ENCODE results near the gene ARHGAP10. TPM values are rescaled to one million over a fixed set of nuclear protein-coding genes. Genes with fewer than 3 reads are reported as not detected.

ARHGAP10 gene
- total RNA-seq, 1 experiment from 2014 or later = 36.9 TPM

DNA sequence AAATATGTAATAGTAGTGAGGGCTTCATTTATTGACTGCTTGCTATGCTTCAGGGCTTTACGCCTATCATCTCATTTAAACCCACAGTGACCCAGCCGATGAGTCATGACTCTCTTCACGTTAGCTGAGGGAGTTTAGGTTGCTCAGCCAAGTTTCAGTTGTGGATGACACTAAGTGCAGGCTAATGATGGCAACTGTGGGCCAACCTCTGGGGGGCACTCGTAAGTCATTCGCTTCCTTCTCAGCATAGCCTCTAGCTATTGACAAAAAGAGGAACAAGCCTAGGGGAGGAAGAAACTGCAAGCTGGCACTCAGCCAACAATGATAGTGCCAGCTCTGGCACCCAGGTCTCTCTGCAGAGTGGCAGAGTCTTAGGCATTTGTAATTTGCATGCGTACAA lies 325.0 kb downstream of the ARHGAP10 start:
- H3K9me3 ChIP-seq (replicated peaks) = no peaks in the 10 kb centered on the region
- no peaks in the 10 kb centered on the region for H3K4me1 ChIP-seq (replicated peaks)
- no peaks in the 10 kb centered on the region for H3K27me3 ChIP-seq (replicated peaks)
- no peak overlapping the region for H3K4me3 ChIP-seq
- no peak overlapping the region for H3K27ac ChIP-seq
- DNase-seq (ENCODE audit: low read depth in 1 of 2, low spot score in 2 of 2) = peak in 1 of 2 experiments; percentile 22
- H3K36me3 ChIP-seq = no peaks in the 10 kb centered on the region

DNA sequence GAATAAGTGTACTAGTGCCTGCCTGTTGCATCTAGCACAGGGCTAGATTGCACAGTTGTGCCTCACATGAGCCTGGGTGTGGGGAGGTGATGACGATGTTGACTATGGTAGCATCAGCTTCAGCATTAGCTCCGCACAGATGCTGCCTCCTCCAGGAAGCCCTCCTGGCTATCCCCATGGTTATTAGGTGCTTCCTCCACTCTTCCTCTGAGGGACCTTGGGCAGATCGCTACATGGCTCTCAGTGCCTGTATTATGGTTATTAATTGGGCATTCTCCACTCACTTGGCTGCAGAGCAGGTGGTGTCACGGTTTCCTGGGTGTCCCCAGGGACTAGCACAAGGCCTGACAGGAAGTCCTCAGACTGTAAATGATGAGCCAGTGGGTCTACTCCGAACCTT lies 325.6 kb downstream of the ARHGAP10 start:
- DNase-seq (ENCODE audit: low read depth in 1 of 2, low spot score in 2 of 2) = no peak
- Histone ChIP-seq H3K4me1 (replicated peaks) (no peaks in the 10 kb centered on the region), H3K9me3 (replicated peaks) (no peaks in the 10 kb centered on the region), H3K4me3 (no peak overlapping the region), H3K36me3 (no peaks in the 10 kb centered on the region), H3K27me3 (replicated peaks) (no peaks in the 10 kb centered on the region), H3K27ac (no peak overlapping the region)

DNA sequence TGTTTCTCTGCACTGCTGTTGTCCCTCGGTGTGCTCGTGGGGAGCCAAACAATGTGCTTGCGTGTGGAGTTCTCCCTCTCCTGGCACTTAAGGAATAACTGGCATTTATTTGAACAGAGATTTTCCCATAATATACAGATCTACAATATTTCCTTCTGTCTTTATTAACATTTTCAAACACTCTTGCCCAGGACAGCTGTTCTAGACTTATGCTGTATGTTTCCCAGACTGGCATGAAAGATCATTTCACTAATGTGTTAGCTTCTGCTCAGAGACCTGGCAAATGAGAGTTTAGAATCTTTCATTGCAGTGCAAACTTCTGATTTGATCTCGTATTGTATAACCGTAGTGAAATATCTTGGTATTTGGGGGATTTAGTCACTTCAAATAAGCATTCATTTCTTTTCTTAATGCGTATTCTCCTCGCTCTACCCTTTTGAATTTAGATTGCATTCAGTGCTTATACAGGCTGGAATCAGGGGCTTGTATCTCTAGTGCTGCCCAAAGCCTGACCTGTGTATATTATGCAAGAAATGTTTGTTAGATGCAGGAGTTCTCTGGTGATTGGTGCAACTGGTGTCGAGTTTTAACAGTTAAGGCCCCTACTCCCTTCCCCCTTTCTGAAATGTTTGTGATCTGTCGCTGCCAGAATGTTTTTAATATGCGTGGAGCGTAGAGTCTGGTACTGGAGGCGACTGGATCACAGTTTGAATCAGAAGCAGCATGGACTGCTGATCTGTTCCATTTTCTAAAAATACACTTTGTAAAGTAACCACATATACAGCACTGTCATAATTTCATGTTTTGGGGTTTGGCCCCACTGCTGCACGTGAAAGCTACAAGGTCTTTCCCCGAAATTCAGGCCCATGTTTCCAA lies 326.3 kb downstream of the ARHGAP10 start:
- no peaks in the 10 kb centered on the region for H3K9me3 ChIP-seq (replicated peaks)
- no peak overlapping the region for H3K4me3 ChIP-seq
- no peaks in the 10 kb centered on the region for H3K4me1 ChIP-seq (replicated peaks)
- no peaks in the 10 kb centered on the region for H3K27me3 ChIP-seq (replicated peaks)
- no peak for DNase-seq (ENCODE audit: low read depth in 1 of 2, low spot score in 2 of 2)
- H3K36me3 ChIP-seq = peaks cover 4% of the 10 kb centered on the region; the same call in 1 of the 2 replicates
- no peak overlapping the region for H3K27ac ChIP-seq

- Histone ChIP-seq H3K9me3 (replicated peaks) (no peaks in the 10 kb centered on the region), H3K36me3 (peaks cover 6% of the 10 kb centered on the region), H3K4me1 (replicated peaks) (no peaks in the 10 kb centered on the region), H3K27me3 (replicated peaks) (no peaks in the 10 kb centered on the region), H3K4me3 (no peak overlapping the region), H3K27ac (no peak overlapping the region)
- DNase-seq (ENCODE audit: low read depth in 1 of 2, low spot score in 2 of 2) = no peak
Observed at GRCh38 chr4:148059617-148060180, 327.8 kb downstream of the ARHGAP10 start.

DNA sequence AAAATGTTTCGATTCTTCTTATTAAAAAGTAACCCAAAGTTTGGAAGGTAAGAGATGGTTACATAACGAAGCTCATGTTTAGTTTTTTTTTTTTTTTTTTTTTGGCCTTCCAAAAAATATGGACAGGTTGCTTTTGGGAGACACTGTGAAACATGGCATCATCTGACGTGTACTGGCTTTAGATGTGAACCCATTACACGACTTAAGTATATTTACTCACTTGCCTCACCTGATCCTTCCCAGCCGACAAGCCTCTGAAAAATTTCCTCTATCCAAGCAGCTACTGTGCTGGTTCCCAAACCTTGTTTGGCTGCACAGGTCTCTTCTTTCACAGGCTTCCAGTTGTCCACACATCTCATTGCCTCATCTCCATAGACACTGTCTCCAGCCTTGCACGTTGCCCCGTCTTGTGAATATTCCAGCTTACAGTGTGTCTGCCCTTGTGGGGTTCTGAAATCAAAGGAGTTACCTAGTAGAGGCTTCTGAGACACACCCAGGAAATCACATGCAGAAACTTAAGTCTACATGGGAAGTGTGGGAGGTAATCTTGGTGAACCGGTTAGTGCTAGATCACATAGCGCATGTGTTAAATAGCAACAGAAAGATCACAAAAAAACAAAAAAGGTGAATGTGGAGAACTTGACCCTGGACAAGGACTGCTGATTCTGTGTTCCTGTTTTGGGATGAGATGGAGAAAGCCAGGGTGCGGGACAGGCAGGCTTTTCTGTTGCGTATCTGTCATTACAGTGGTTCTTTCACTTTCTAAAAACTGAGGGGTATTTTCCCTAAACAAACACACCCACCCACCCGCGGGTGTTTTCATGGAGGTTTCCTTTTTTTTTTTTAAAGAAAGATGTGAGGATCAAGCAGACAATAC lies 328.6 kb downstream of the ARHGAP10 start:
- Histone ChIP-seq H3K4me3 (no peak overlapping the region), H3K36me3 (peaks cover 12% of the 10 kb centered on the region), H3K9me3 (replicated peaks) (no peaks in the 10 kb centered on the region), H3K27me3 (replicated peaks) (no peaks in the 10 kb centered on the region), H3K4me1 (replicated peaks) (no peaks in the 10 kb centered on the region), H3K27ac (no peak overlapping the region)
- DNase-seq (ENCODE audit: low read depth in 1 of 2, low spot score in 2 of 2) = no peak

DNA sequence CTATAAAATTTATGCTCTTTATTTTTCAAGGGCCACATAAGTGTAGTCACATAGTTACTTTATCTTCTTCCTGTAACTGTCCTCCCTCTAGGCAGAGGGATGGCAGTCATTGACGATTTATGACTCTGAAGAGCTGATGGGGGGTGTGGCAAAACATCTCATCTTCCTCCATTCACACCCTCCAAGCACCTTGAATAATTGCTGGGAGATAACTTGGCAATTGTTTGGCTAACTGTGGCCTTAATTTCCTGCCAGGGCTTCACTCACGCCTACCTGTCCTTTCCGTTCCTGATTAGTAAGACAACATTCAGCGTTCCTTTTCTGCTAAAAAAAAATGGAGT lies 329.2 kb downstream of the ARHGAP10 start:
- Histone ChIP-seq H3K36me3 (peaks cover 12% of the 10 kb centered on the region), H3K4me1 (replicated peaks) (no peaks in the 10 kb centered on the region), H3K4me3 (no peak overlapping the region), H3K27me3 (replicated peaks) (no peaks in the 10 kb centered on the region), H3K27ac (no peak overlapping the region), H3K9me3 (replicated peaks) (no peaks in the 10 kb centered on the region)
- no peak for DNase-seq (ENCODE audit: low read depth in 1 of 2, low spot score in 2 of 2)

DNA sequence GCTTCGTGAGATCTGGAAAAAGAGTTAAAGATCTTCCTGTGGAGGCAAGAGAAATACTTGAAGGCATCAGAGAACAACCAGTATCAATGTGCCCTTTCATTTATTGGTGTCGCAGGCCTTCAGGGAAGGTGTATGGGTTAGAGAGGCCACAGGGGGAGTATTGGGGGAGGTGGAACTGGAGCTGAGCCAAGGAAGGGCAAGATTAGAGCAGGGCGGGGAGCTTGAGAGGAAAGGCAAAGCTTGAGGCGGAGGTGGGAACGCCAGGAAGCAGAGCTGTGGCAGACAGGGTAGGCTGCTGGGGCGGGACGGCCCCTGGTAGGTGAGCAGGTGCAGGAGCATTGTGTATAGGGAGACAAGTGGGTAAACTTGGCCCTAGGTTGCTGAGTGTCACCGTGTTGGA lies 329.9 kb downstream of the ARHGAP10 start:
- H3K4me3 ChIP-seq = no peak overlapping the region
- peaks cover 19% of the 10 kb centered on the region for H3K36me3 ChIP-seq
- no peak for DNase-seq (ENCODE audit: low read depth in 1 of 2, low spot score in 2 of 2)
- no peaks in the 10 kb centered on the region for H3K9me3 ChIP-seq (replicated peaks)
- H3K27me3 ChIP-seq (replicated peaks) = no peaks in the 10 kb centered on the region
- no peak overlapping the region for H3K27ac ChIP-seq
- H3K4me1 ChIP-seq (replicated peaks) = no peaks in the 10 kb centered on the region

DNA sequence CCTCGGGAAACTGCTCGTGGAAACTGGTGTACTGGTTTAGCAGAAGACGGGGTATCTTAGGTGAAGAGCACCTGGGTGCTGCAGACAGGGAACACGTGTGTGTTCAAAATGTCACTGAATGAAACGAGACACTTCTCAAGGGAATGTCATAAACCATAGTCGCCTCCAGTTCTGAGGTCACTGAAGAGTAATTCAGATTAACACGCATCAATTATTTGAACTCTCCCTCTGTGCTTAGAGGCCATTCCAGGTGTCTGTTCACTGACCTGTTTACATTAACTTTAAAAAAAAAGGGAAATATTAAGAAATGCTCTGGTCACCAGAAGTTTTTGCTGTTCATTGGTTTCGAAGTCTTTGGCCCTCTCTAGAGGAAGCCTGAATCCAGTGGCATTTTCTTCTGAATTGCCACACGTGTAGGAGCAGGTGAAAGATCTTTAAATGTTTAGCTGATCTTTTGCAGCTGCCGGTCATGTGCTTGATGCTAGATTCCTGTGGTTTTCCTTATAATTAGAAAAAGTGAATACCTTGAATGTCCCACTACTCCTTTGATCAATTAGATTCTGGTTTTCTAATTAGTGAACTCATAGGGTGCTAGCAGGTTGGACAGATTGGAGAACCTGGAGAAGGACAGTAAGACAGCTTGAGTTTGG lies 330.5 kb downstream of the ARHGAP10 start:
- DNase-seq (ENCODE audit: low read depth in 1 of 2, low spot score in 2 of 2) = no peak
- Histone ChIP-seq H3K27me3 (replicated peaks) (no peaks in the 10 kb centered on the region), H3K27ac (no peak overlapping the region), H3K9me3 (replicated peaks) (no peaks in the 10 kb centered on the region), H3K36me3 (peaks cover 19% of the 10 kb centered on the region), H3K4me3 (no peak overlapping the region), H3K4me1 (replicated peaks) (no peaks in the 10 kb centered on the region)

DNA sequence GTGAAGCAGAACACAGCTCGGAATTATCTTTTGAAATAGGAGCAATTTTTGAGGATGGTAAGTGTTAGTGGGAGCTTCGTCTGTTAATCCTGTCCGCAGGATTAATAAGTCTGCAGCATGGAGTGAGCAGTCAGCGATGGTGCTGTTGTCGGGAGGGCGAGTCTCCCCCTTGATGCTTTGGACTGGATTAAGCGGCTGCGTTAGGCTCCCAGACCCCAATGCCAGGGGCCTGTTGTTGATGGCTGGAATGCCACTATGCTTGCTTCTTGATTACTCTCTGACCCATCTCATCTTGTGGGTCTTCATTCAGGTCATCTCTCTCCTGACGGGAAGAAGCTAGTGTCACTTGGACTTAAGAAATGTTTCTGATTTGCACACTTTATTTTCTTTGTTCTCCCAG lies 332.6 kb downstream of the ARHGAP10 start:
- Histone ChIP-seq H3K4me3 (no peak overlapping the region), H3K36me3 (peaks cover 19% of the 10 kb centered on the region), H3K9me3 (replicated peaks) (no peaks in the 10 kb centered on the region), H3K27me3 (replicated peaks) (no peaks in the 10 kb centered on the region), H3K27ac (no peak overlapping the region), H3K4me1 (replicated peaks) (no peaks in the 10 kb centered on the region)
- no peak for DNase-seq (ENCODE audit: low read depth in 1 of 2, low spot score in 2 of 2)

DNA sequence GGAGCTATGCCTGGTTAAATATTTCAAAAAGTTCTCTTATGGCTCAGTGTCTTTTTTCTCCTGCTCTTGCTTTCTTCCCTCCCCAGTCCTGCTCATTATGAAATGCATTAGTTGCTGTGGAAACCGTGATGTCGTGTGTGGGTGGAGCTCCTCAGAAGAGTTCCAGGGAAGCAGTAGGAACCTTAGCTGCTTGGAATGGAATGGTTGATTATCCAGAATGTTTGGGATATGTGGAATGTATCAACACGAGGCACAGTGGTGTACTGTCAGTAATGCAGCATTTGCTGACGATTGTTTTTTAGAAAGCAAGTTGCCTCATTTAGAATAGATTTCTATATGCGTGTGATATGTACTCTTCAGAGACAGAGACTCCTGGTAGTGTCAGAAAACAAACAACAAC lies 333.2 kb downstream of the ARHGAP10 start:
- Histone ChIP-seq H3K36me3 (peaks cover 19% of the 10 kb centered on the region), H3K4me1 (replicated peaks) (no peaks in the 10 kb centered on the region), H3K27ac (no peak overlapping the region), H3K27me3 (replicated peaks) (no peaks in the 10 kb centered on the region), H3K9me3 (replicated peaks) (no peaks in the 10 kb centered on the region; the same call in 1 of the 2 replicates), H3K4me3 (no peak overlapping the region)
- no peak for DNase-seq (ENCODE audit: low read depth in 1 of 2, low spot score in 2 of 2)

- DNase-seq (ENCODE audit: low read depth in 1 of 2, low spot score in 2 of 2) = no peak
- no peak overlapping the region for H3K27ac ChIP-seq
Observed at GRCh38 chr4:148067301-148067916, 335.5 kb downstream of the ARHGAP10 start.

GRCh38 chr4:148068065-148068911 lies 336.4 kb downstream of the ARHGAP10 start:
- DNase-seq (ENCODE audit: low read depth in 1 of 2, low spot score in 2 of 2) = no peak
- H3K27me3 ChIP-seq (replicated peaks) = no peaks in the 10 kb centered on the region
- no peak overlapping the region for H3K27ac ChIP-seq
- H3K4me1 ChIP-seq (replicated peaks) = no peaks in the 10 kb centered on the region
- peaks cover 25% of the 10 kb centered on the region for H3K36me3 ChIP-seq
- no peak overlapping the region for H3K4me3 ChIP-seq
- no peaks in the 10 kb centered on the region; the same call in 1 of the 2 replicates for H3K9me3 ChIP-seq (replicated peaks)

More at GRCh38 chr4:148067301-148067916, 335.5 kb downstream of the ARHGAP10 start:
- Histone ChIP-seq H3K9me3 (replicated peaks) (no peaks in the 10 kb centered on the region; the same call in 1 of the 2 replicates), H3K4me1 (replicated peaks) (no peaks in the 10 kb centered on the region), H3K36me3 (peaks cover 21% of the 10 kb centered on the region), H3K27me3 (replicated peaks) (no peaks in the 10 kb centered on the region), H3K4me3 (no peak overlapping the region)

Data from SJSA1 (cell line).